ENCODE results near the gene SGPL1. TPM values are rescaled to one million over a fixed set of nuclear protein-coding genes. Genes with fewer than 3 reads are reported as not detected.

SGPL1 gene
- total RNA-seq, 2 experiments from 2014 or later, result 65.6 to 67.0 TPM

- intact Hi-C loops (cut with micrococcal nuclease), result no loop called here
- H3K27ac Mint-ChIP-seq, result no peak overlapping the region
These were observed 91.3 kb downstream of the SGPL1 start for GRCh38 chr10:70906953-70907636.

GRCh38 chr10:70907637-70908405 is 92.1 kb downstream of the SGPL1 start:
- Mint-ChIP-seq H3K36me3 (no peaks in the 10 kb centered on the region), H3K27ac (no peak overlapping the region), H3K4me1 (ENCODE audit: low read depth) (no peaks in the 10 kb centered on the region), H3K4me3 (no peak overlapping the region), H3K27me3 (no peaks in the 10 kb centered on the region), H3K9me3 (peaks cover 3% of the 10 kb centered on the region)
- intact Hi-C loops (cut with micrococcal nuclease), result no loop called here
- DNase-seq, result no peak
- ChIA-PET CTCF (interaction anchor here (1.3 kb wide), 1 partner anchor 18 kb away, joined by 4 read pairs; no protein-coding TSS in a partner anchor), POLR2A (no interaction called here)

More at GRCh38 chr10:70906953-70907636, 91.3 kb downstream of the SGPL1 start:
- H3K36me3 Mint-ChIP-seq, result no peaks in the 10 kb centered on the region
- no peak for DNase-seq
- ChIA-PET CTCF (interaction anchor here (1.3 kb wide), 1 partner anchor 18 kb away, joined by 4 read pairs; no protein-coding TSS in a partner anchor), POLR2A (no interaction called here)
- H3K4me3 Mint-ChIP-seq, result no peak overlapping the region
- no peaks in the 10 kb centered on the region for H3K4me1 Mint-ChIP-seq (ENCODE audit: low read depth)
- no peaks in the 10 kb centered on the region for H3K27me3 Mint-ChIP-seq
- H3K9me3 Mint-ChIP-seq, result peaks cover 2% of the 10 kb centered on the region

- POLR2A ChIA-PET, result no interaction called here
- CTCF ChIA-PET, result no interaction called here
- DNase-seq, result no peak
- no peaks in the 10 kb centered on the region for H3K4me1 Mint-ChIP-seq (ENCODE audit: low read depth)
- no peak overlapping the region for H3K4me3 Mint-ChIP-seq
- no peaks in the 10 kb centered on the region for H3K36me3 Mint-ChIP-seq
- H3K27me3 Mint-ChIP-seq, result no peaks in the 10 kb centered on the region
- intact Hi-C loops (cut with micrococcal nuclease), result no loop called here
- peaks cover 3% of the 10 kb centered on the region for H3K9me3 Mint-ChIP-seq
- no peak overlapping the region for H3K27ac Mint-ChIP-seq
These were observed 92.9 kb downstream of the SGPL1 start for GRCh38 chr10:70908406-70909296.

- ChIA-PET POLR2A (interaction anchor here (0.5 kb wide), 1 partner anchor 25 kb away, joined by 5 read pairs; no protein-coding TSS in a partner anchor), CTCF (no interaction called here)
- DNase-seq, result no peak
- H3K9me3 Mint-ChIP-seq, result peaks cover 3% of the 10 kb centered on the region
- no peaks in the 10 kb centered on the region for H3K27me3 Mint-ChIP-seq
- H3K4me3 Mint-ChIP-seq, result no peak overlapping the region
- intact Hi-C loops (cut with micrococcal nuclease), result no loop called here
- no peaks in the 10 kb centered on the region for H3K36me3 Mint-ChIP-seq
- no peaks in the 10 kb centered on the region for H3K4me1 Mint-ChIP-seq (ENCODE audit: low read depth)
- no peak overlapping the region for H3K27ac Mint-ChIP-seq
These were observed 93.7 kb downstream of the SGPL1 start for GRCh38 chr10:70909326-70909935.

- POLR2A ChIA-PET, result no interaction called here
- intact Hi-C loops (cut with micrococcal nuclease), result no loop called here
- H3K27ac Mint-ChIP-seq, result no peak overlapping the region
- no peaks in the 10 kb centered on the region for H3K27me3 Mint-ChIP-seq
- H3K9me3 Mint-ChIP-seq, result peaks cover 3% of the 10 kb centered on the region
- DNase-seq, result no peak
- H3K4me1 Mint-ChIP-seq (ENCODE audit: low read depth), result no peaks in the 10 kb centered on the region
- CTCF ChIA-PET, result interaction anchor here (1.3 kb wide), 1 partner anchor 14 kb away, joined by 4 read pairs; no protein-coding TSS in a partner anchor
- no peak overlapping the region for H3K4me3 Mint-ChIP-seq
- no peaks in the 10 kb centered on the region for H3K36me3 Mint-ChIP-seq
These were observed 95.0 kb downstream of the SGPL1 start for GRCh38 chr10:70910486-70911341.

- Mint-ChIP-seq H3K4me1 (ENCODE audit: low read depth) (no peaks in the 10 kb centered on the region), H3K27ac (no peak overlapping the region), H3K36me3 (no peaks in the 10 kb centered on the region), H3K4me3 (no peak overlapping the region), H3K27me3 (peaks cover 3% of the 10 kb centered on the region), H3K9me3 (peaks cover 3% of the 10 kb centered on the region)
- CTCF ChIA-PET, result interaction anchor here (1.3 kb wide), 1 partner anchor 14 kb away, joined by 4 read pairs; no protein-coding TSS in a partner anchor
- DNase-seq, result no peak
- POLR2A ChIA-PET, result no interaction called here
- intact Hi-C loops (cut with micrococcal nuclease), result no loop called here
These were observed 95.6 kb downstream of the SGPL1 start for GRCh38 chr10:70911386-70911785.

- Mint-ChIP-seq H3K27ac (no peak overlapping the region), H3K4me1 (ENCODE audit: low read depth) (no peaks in the 10 kb centered on the region), H3K27me3 (peaks cover 5% of the 10 kb centered on the region), H3K9me3 (peaks cover 3% of the 10 kb centered on the region), H3K36me3 (no peaks in the 10 kb centered on the region), H3K4me3 (no peak overlapping the region)
- POLR2A ChIA-PET, result no interaction called here
- no peak for DNase-seq
- CTCF ChIA-PET, result no interaction called here
- intact Hi-C loops (cut with micrococcal nuclease), result no loop called here
These were observed 96.8 kb downstream of the SGPL1 start for GRCh38 chr10:70912556-70912955.

GRCh38 chr10:70913191-70913892 is 97.6 kb downstream of the SGPL1 start:
- no peak overlapping the region for H3K27ac Mint-ChIP-seq
- ChIA-PET POLR2A (no interaction called here), CTCF (no interaction called here)
- intact Hi-C loops (cut with micrococcal nuclease), result no loop called here
- peaks cover 6% of the 10 kb centered on the region for H3K27me3 Mint-ChIP-seq
- no peak for DNase-seq
- no peaks in the 10 kb centered on the region for H3K36me3 Mint-ChIP-seq
- no peaks in the 10 kb centered on the region for H3K4me1 Mint-ChIP-seq (ENCODE audit: low read depth)
- H3K4me3 Mint-ChIP-seq, result no peak overlapping the region
- H3K9me3 Mint-ChIP-seq, result peaks cover 3% of the 10 kb centered on the region

- Mint-ChIP-seq H3K27me3 (peaks cover 6% of the 10 kb centered on the region), H3K27ac (no peak overlapping the region), H3K36me3 (no peaks in the 10 kb centered on the region), H3K9me3 (peaks cover 3% of the 10 kb centered on the region), H3K4me3 (no peak overlapping the region), H3K4me1 (ENCODE audit: low read depth) (no peaks in the 10 kb centered on the region)
- DNase-seq, result no peak
- CTCF ChIA-PET, result no interaction called here
- intact Hi-C loops (cut with micrococcal nuclease), result no loop called here
- POLR2A ChIA-PET, result no interaction called here
These were observed 98.1 kb downstream of the SGPL1 start for GRCh38 chr10:70913893-70914240.

- ChIA-PET POLR2A (no interaction called here), CTCF (no interaction called here)
- DNase-seq, result no peak
- Mint-ChIP-seq H3K4me3 (no peak overlapping the region), H3K9me3 (peaks cover 3% of the 10 kb centered on the region), H3K4me1 (ENCODE audit: low read depth) (no peaks in the 10 kb centered on the region), H3K36me3 (no peaks in the 10 kb centered on the region), H3K27ac (no peak overlapping the region), H3K27me3 (peaks cover 6% of the 10 kb centered on the region)
- intact Hi-C loops (cut with micrococcal nuclease), result no loop called here
These were observed 98.6 kb downstream of the SGPL1 start for GRCh38 chr10:70914316-70914864.

GRCh38 chr10:70915206-70915605 is 99.5 kb downstream of the SGPL1 start:
- intact Hi-C loops (cut with micrococcal nuclease), result no loop called here
- H3K4me1 Mint-ChIP-seq (ENCODE audit: low read depth), result no peaks in the 10 kb centered on the region
- DNase-seq, result no peak

More at GRCh38 chr10:70915206-70915605, 99.5 kb downstream of the SGPL1 start:
- H3K36me3 Mint-ChIP-seq, result no peaks in the 10 kb centered on the region
- POLR2A ChIA-PET, result no interaction called here
- H3K4me3 Mint-ChIP-seq, result no peak overlapping the region
- no peak overlapping the region for H3K27ac Mint-ChIP-seq
- peaks cover 3% of the 10 kb centered on the region for H3K9me3 Mint-ChIP-seq
- H3K27me3 Mint-ChIP-seq, result peaks cover 6% of the 10 kb centered on the region
- CTCF ChIA-PET, result interaction anchor here (0.7 kb wide), 1 partner anchor 12 kb away, joined by 3 read pairs; no protein-coding TSS in a partner anchor

All from activated CD4-positive, alpha-beta memory T cell treated with anti-CD3 and anti-CD28 coated beads for 36 hours (primary cell).